Measurements from ENCODE around the gene KLC1.

The KLC1 gene

GRCh38 chr14:103687712-103688111 is 58.7 kb downstream of the KLC1 start:
- H3F3A ChIP-seq (ENCODE audit: control insufficient read depth, insufficient read depth): peaks cover 42% of the 10 kb centered on the region
- H3K79me2 ChIP-seq (ENCODE audit: control insufficient read depth, low read length): peaks cover 26% of the 10 kb centered on the region
- H4K20me1 ChIP-seq (ENCODE audit: control insufficient read depth, insufficient read depth, low read depth, low read length): no peaks in the 10 kb centered on the region
- peaks cover 44% of the 10 kb centered on the region for H3K4me1 ChIP-seq (ENCODE audit: control insufficient read depth, low read length)
- H3K4me2 ChIP-seq (ENCODE audit: low read length): no peak overlapping the region
- no peak overlapping the region for H3K27ac ChIP-seq (ENCODE audit: low read depth, low read length)
- H3K36me3 ChIP-seq (ENCODE audit: control insufficient read depth, low read length): peaks cover 58% of the 10 kb centered on the region
- TF ChIP-seq EZH2phosphoT487 (IDR thresholded peaks at IDR 0.05; ENCODE audit: borderline replicate concordance, low read length) (no peak), CTCF (IDR thresholded peaks at IDR 0.05; ENCODE audit: low read depth, low read length, poor library complexity, severe bottlenecking) (no peak)
- no peak overlapping the region for H3K4me3 ChIP-seq (ENCODE audit: low read length)
- H3K27me3 ChIP-seq (ENCODE audit: control insufficient read depth, low read length): no peaks in the 10 kb centered on the region
- H3K9me3 ChIP-seq (ENCODE audit: control insufficient read depth, insufficient read depth, low read length): no peaks in the 10 kb centered on the region
- H3K9me2 ChIP-seq (replicated peaks; ENCODE audit: control insufficient read depth, low read length): no peaks in the 10 kb centered on the region

- H3K9me2 ChIP-seq (replicated peaks; ENCODE audit: control insufficient read depth, low read length): no peaks in the 10 kb centered on the region
- H4K20me1 ChIP-seq (ENCODE audit: control insufficient read depth, insufficient read depth, low read depth, low read length): no peaks in the 10 kb centered on the region
Observed at GRCh38 chr14:103688441-103688840, 59.4 kb downstream of the KLC1 start.

GRCh38 chr14:103688906-103689902 is 60.2 kb downstream of the KLC1 start:
- H3K27me3 ChIP-seq (ENCODE audit: control insufficient read depth, low read length): no peaks in the 10 kb centered on the region
- H3K9me3 ChIP-seq (ENCODE audit: control insufficient read depth, insufficient read depth, low read length): no peaks in the 10 kb centered on the region
- no peaks in the 10 kb centered on the region for H4K20me1 ChIP-seq (ENCODE audit: control insufficient read depth, insufficient read depth, low read depth, low read length)
- H3K27ac ChIP-seq (ENCODE audit: low read depth, low read length): peak overlapping the region; percentile 92
- H3K36me3 ChIP-seq (ENCODE audit: control insufficient read depth, low read length): peaks cover 60% of the 10 kb centered on the region
- peak overlapping the region; percentile 80 for H3K4me2 ChIP-seq (ENCODE audit: low read length)
- H3F3A ChIP-seq (ENCODE audit: control insufficient read depth, insufficient read depth): peaks cover 42% of the 10 kb centered on the region
- H3K79me2 ChIP-seq (ENCODE audit: control insufficient read depth, low read length): peaks cover 36% of the 10 kb centered on the region
- peaks cover 59% of the 10 kb centered on the region for H3K4me1 ChIP-seq (ENCODE audit: control insufficient read depth, low read length)
- H3K4me3 ChIP-seq (ENCODE audit: low read length): peak overlapping the region; percentile 70
- H3K9me2 ChIP-seq (replicated peaks; ENCODE audit: control insufficient read depth, low read length): no peaks in the 10 kb centered on the region
- no peak for TF ChIP-seq CTCF (IDR thresholded peaks at IDR 0.05; ENCODE audit: low read depth, low read length, poor library complexity, severe bottlenecking)
- TF ChIP-seq EZH2phosphoT487 (IDR thresholded peaks at IDR 0.05; ENCODE audit: borderline replicate concordance, low read length): no peak

More at GRCh38 chr14:103688441-103688840, 59.4 kb downstream of the KLC1 start:
- peak overlapping the region; percentile 80 for H3K4me2 ChIP-seq (ENCODE audit: low read length)
- H3F3A ChIP-seq (ENCODE audit: control insufficient read depth, insufficient read depth): peaks cover 42% of the 10 kb centered on the region
- peak overlapping the region; percentile 92 for H3K27ac ChIP-seq (ENCODE audit: low read depth, low read length)
- H3K4me1 ChIP-seq (ENCODE audit: control insufficient read depth, low read length): peaks cover 51% of the 10 kb centered on the region
- no peaks in the 10 kb centered on the region for H3K27me3 ChIP-seq (ENCODE audit: control insufficient read depth, low read length)
- H3K4me3 ChIP-seq (ENCODE audit: low read length): no peak overlapping the region; the same call in 1 of the 2 replicates
- H3K36me3 ChIP-seq (ENCODE audit: control insufficient read depth, low read length): peaks cover 58% of the 10 kb centered on the region
- TF ChIP-seq EZH2phosphoT487 (IDR thresholded peaks at IDR 0.05; ENCODE audit: borderline replicate concordance, low read length): no peak
- no peak for TF ChIP-seq CTCF (IDR thresholded peaks at IDR 0.05; ENCODE audit: low read depth, low read length, poor library complexity, severe bottlenecking)
- H3K9me3 ChIP-seq (ENCODE audit: control insufficient read depth, insufficient read depth, low read length): no peaks in the 10 kb centered on the region
- H3K79me2 ChIP-seq (ENCODE audit: control insufficient read depth, low read length): peaks cover 33% of the 10 kb centered on the region

Data from DOHH2 (cell line).